ENCODE data around the gene PHACTR3. TPM values are rescaled to one million over a fixed set of nuclear protein-coding genes. Genes with fewer than 3 reads are reported as not detected.

Gene PHACTR3
- total and polyA plus RNA-seq, 2 donors (not counting 3 experiments of a cell fraction or from before 2014, with no cell fraction given) = not detected

GRCh38 chr20:59559024-59559817 is 45.1 kb upstream of the PHACTR3 start:
- H3K27me3 ChIP-seq (ENCODE audit: control insufficient read depth in 2 of 2, insufficient read depth in 2 of 2, low read length in 2 of 2) = no peaks in the 10 kb centered on the region
- no peaks in the 10 kb centered on the region for H3K36me3 ChIP-seq (ENCODE audit: control insufficient read depth in 2 of 2, extremely low read depth in 1 of 2, insufficient read depth in 2 of 2, low read length in 2 of 2)
- no peak overlapping the region for H3K4me3 ChIP-seq (replicated peaks in 1 of 3; ENCODE audit: insufficient read depth in 1 of 3, low read depth in 1 of 3, low read length in 3 of 3)
- H3K9ac ChIP-seq (replicated peaks; ENCODE audit: extremely low read depth, insufficient read depth, low read length) = no peak overlapping the region
- H3K4me1 ChIP-seq (ENCODE audit: control insufficient read depth, extremely low read depth, insufficient read depth, low read length) = no peaks in the 10 kb centered on the region
- H3K4me2 ChIP-seq (ENCODE audit: insufficient read depth, low read length) = no peak overlapping the region
- no TSS peak for BruUV-seq (replicated peaks)
- no peak for TF ChIP-seq MAX (IDR thresholded peaks at IDR 0.05; ENCODE audit: insufficient read depth, insufficient read length)
- no peak for TF ChIP-seq JUN (IDR thresholded peaks at IDR 0.05; ENCODE audit: borderline replicate concordance, insufficient read depth, insufficient read length, low read depth)
- no peak for TF ChIP-seq FOS (IDR thresholded peaks at IDR 0.05; ENCODE audit: borderline replicate concordance, insufficient read depth, low read length)
- TF ChIP-seq POLR2A (IDR thresholded peaks at IDR 0.05; ENCODE audit: low read depth, low read length) = no peak
- TF ChIP-seq GATA2 (IDR thresholded peaks at IDR 0.05; ENCODE audit: insufficient read depth, insufficient read length, low read depth, low read length) = no peak
- TF ChIP-seq CTCF (IDR thresholded peaks at IDR 0.05; ENCODE audit: extremely low read depth in 1 of 2, insufficient read depth in 1 of 2, low read depth in 1 of 2, low read length in 2 of 2) = no peak
- TF ChIP-seq MYC (IDR thresholded peaks at IDR 0.05; ENCODE audit: low read depth, low read length) = no peak
- TF ChIP-seq EZH2 (IDR thresholded peaks at IDR 0.05; ENCODE audit: borderline replicate concordance, low read depth, low read length, severe bottlenecking) = no peak
- no peak for TF ChIP-seq POLR2AphosphoS5 (IDR thresholded peaks at IDR 0.05; ENCODE audit: insufficient read depth, low read depth, low read length)
- FAIRE-seq = no peak
- ChIA-PET POLR2A (no interaction called here), CTCF (no interaction called here)
- dilution Hi-C loops (cut with MboI; ENCODE audit: extremely low pct_ligation_motif_present, low sequenced_read_pairs) = no loop called here
- intact Hi-C loops (cut with micrococcal nuclease) = no loop called here
- H4K20me1 ChIP-seq (replicated peaks; ENCODE audit: control insufficient read depth, extremely low read depth, insufficient read depth, low read length) = no peaks in the 10 kb centered on the region
- no peaks in the 10 kb centered on the region for H3K9me1 ChIP-seq (replicated peaks; ENCODE audit: control insufficient read depth, extremely low read depth, insufficient read depth, low read length)
- DNase-seq (ENCODE audit: low read depth, low spot score) = no peak
- no peaks in the 10 kb centered on the region for H3K9me3 ChIP-seq (replicated peaks; ENCODE audit: control insufficient read depth, insufficient read depth, low read length)
- H3K79me2 ChIP-seq (ENCODE audit: control insufficient read depth, insufficient read depth, low read length) = no peaks in the 10 kb centered on the region
- no peak overlapping the region for H3K27ac ChIP-seq (ENCODE audit: insufficient read depth, low read depth, low read length)
- no peak overlapping the region for H2AFZ ChIP-seq (ENCODE audit: low read depth, low read length)
